ENCODE results near the gene TBX1.

The TBX1 gene

GRCh38 chr22:19815823-19816290 lies 55.3 kb downstream of the TBX1 start:
- no peak for DNase-seq

DNA sequence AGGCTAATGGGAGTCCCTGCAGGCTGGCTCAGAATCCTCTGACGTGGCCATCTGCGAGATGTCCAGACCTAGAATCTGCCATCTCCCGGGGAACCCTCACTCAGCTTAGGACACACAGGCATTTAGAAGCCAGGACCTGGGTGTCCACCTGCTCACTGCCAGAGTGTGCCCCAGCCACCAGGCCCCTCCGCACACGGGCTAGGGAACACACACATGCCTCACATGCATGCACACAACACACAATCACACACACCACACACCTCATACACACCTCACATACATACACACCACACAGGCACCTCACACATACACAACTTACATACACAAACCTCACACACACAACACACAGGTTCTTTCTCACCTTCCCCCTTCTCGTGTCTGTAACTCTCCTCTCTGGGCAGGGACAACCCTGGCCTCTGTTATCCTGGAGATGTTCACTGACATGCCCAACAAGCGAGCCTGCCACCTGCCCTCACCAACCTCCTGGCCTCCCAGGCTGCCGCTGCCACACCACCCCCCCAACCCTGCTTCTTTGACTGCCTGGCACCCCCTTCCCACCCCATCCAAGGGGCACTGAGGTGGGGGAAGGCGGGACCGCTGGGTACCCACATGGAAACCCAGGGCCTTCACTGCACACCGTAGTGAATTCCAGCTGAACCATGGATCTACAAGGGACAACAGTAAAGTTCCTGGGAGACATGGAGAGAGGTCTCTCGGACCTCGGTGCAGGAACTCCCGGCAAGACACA lies 56.0 kb downstream of the TBX1 start:
- no peak for DNase-seq
